GM12892 (cell line): ENCODE measurements around the gene SLC28A2.

Experiments used
- POLR2A ChIP-seq: IDR thresholded peaks from 2 replicates; pipeline ENCODE4 v1.6.1; 2011; ENCODE audit warnings: low read depth, low read length, control low read depth
- TAF1 ChIP-seq: IDR thresholded peaks from 2 replicates; pipeline ENCODE4 v1.6.1; 2011; ENCODE audit warnings: low read depth, mild to moderate bottlenecking, control low read depth, low read length, borderline replicate concordance

- TF ChIP-seq POLR2A (no peak), TAF1 (no peak)
Measured at GRCh38 chr15:45319472-45320214, 67.6 kb downstream of the SLC28A2 start.
